HCT116 (cell line): Measurements from ENCODE around the gene SHISA2. TPM values are rescaled to one million over a fixed set of nuclear protein-coding genes. Genes with fewer than 3 reads are reported as not detected.

ENCODE experiments used
- ATAC-seq: fragments of 200-7000 bp; cut with Tn5 transposase; 2 replicates; pipeline ENCODE4 v1.9.1; 2020; ENCODE audit warnings: mild to moderate bottlenecking, moderate library complexity
- BruUV-seq: library from RNA; stranded (reverse); fragments of 400-500 nt; replicated peaks from 2 replicates; lab custom pipeline; 2021; lab: Mats Ljungman, UMichigan
- CTCF ChIA-PET: fragments of 300-600 bp; sonication (Branson Sonifier 250); formaldehyde crosslinking; loops from one replicate; lab custom pipeline; 2021; ENCODE audit warnings: antibody characterized with exemption; lab: Charles Lee
- POLR2A ChIA-PET: fragments of 300-600, 350-600 bp; sonication (Branson Sonifier 250); formaldehyde crosslinking; loops from one replicate; lab custom pipeline; 2021; ENCODE audit warnings: antibody characterized with exemption; lab: Charles Lee
- RAD21 ChIA-PET, 2 experiments: fragments of 300-600 bp; sonication (Branson Sonifier 250); formaldehyde crosslinking; loops; one replicate each; lab custom pipeline; 2023; ENCODE audit warnings: low total read pairs in 2 of 2; ENCODE audit not compliant: uncharacterized antibody in 2 of 2, unreplicated experiment in 2 of 2, low non-redundant PET in 1 of 2; lab: Charles Lee
- DNase-seq: peaks from one replicate; pipeline ENCODE4 v3.0.0-alpha.2; 2010; ENCODE audit warnings: low read depth, low spot score
- H2AFZ ChIP-seq: fragments of 200-600 bp; shearing (Covaris generic), sonication (generic); 2 replicates; pipeline ENCODE4 v1.6.1; 2017; ENCODE audit warnings: low read depth, mixed run types, mixed read lengths, antibody characterized with exemption, low read length; ENCODE audit not compliant: poor library complexity, severe bottlenecking
- H3K27ac ChIP-seq: 2 replicates; pipeline ENCODE4 v1.5.1; 2012; ENCODE audit warnings: low read depth, low read length
- H3K27me3 ChIP-seq: fragments of 200-600 bp; sonication (generic); 2 replicates; pipeline ENCODE4 v1.6.1; 2016; ENCODE audit warnings: mixed run types, low read length, mixed read lengths; ENCODE audit not compliant: insufficient read depth
- H3K36me3 ChIP-seq, 2 experiments: fragments of 200-500 bp in 1 of 2; fragments of 200-600 bp in 1 of 2; sonication (Bioruptor generic) in 1 of 2; sonication (generic) in 1 of 2; 2 replicates each; pipeline versions ENCODE4 v1.5.1 to v1.6.1; 2014 to 2016; ENCODE audit warnings: low read length in 2 of 2, inconsistent platforms in 1 of 2, mixed read lengths in 1 of 2, mixed run types in 1 of 2; ENCODE audit not compliant: insufficient read depth in 2 of 2, control insufficient read depth in 1 of 2
- H3K4me1 ChIP-seq, 2 experiments: fragments of 200-600 bp in 1 of 2; sonication (generic) in 1 of 2; 2 replicates each; pipeline versions ENCODE4 v1.5.1 to v1.6.1; 2012 to 2017; ENCODE audit warnings: low read length in 2 of 2, inconsistent platforms in 1 of 2, mild to moderate bottlenecking in 1 of 2, mixed read lengths in 1 of 2, mixed run types in 1 of 2, moderate library complexity in 1 of 2; ENCODE audit not compliant: insufficient read depth in 2 of 2, control insufficient read depth in 1 of 2
- H3K4me2 ChIP-seq: fragments of 200-600 bp; sonication (generic); 2 replicates; pipeline ENCODE4 v1.6.1; 2017; ENCODE audit warnings: mixed run types, low read length, mixed read lengths
- H3K4me3 ChIP-seq, 2 experiments: fragments of 200-600 bp in 1 of 2; sonication (generic) in 1 of 2; replicated peaks in 1 of 2; 2 replicates each; pipeline ENCODE4 v1.5.1; 2011 to 2016; ENCODE audit warnings: low read length in 2 of 2, control low read depth in 1 of 2, low read depth in 1 of 2, mild to moderate bottlenecking in 1 of 2, mixed read lengths in 1 of 2, mixed run types in 1 of 2
- H3K79me2 ChIP-seq: fragments of 200-600 bp; sonication (generic); 2 replicates; pipeline ENCODE4 v1.6.1; 2017; ENCODE audit warnings: mild to moderate bottlenecking, mixed run types, low read length, moderate library complexity, mixed read lengths; ENCODE audit not compliant: insufficient read depth
- H3K9ac ChIP-seq: fragments of 200-600 bp; sonication (generic); 2 replicates; pipeline ENCODE4 v1.6.1; 2016; ENCODE audit warnings: low read length, mixed read lengths
- H3K9me2 ChIP-seq: fragments of 200-600 bp; sonication (generic), shearing (Covaris generic); 2 replicates; pipeline ENCODE4 v1.6.1; 2017; ENCODE audit warnings: mixed run types, mild to moderate bottlenecking, moderate library complexity; ENCODE audit not compliant: insufficient read depth
- H3K9me3 ChIP-seq, 2 experiments: fragments of 200-500 bp in 1 of 2; fragments of 200-600 bp in 1 of 2; sonication (Bioruptor generic) in 1 of 2; sonication (generic) in 1 of 2; 2 replicates each; pipeline ENCODE4 v1.6.1; 2014 to 2017; ENCODE audit warnings: low read length in 2 of 2, mixed read lengths in 2 of 2, inconsistent platforms in 1 of 2, low read depth in 1 of 2, mild to moderate bottlenecking in 1 of 2, mixed run types in 1 of 2, moderate library complexity in 1 of 2; ENCODE audit not compliant: control insufficient read depth in 1 of 2, insufficient read depth in 1 of 2
- H4K20me1 ChIP-seq: fragments of 200-600 bp; sonication (generic), shearing (Covaris generic); 2 replicates; pipeline ENCODE4 v1.6.1; 2017; ENCODE audit warnings: mixed run types, mild to moderate bottlenecking, moderate library complexity; ENCODE audit not compliant: insufficient read depth
- CBX3 ChIP-seq: IDR thresholded peaks from 2 replicates; pipeline ENCODE4 v1.6.1; 2012; ENCODE audit warnings: low read depth
- CEBPB ChIP-seq: IDR thresholded peaks from 2 replicates; pipeline ENCODE4 v1.6.1; 2012; ENCODE audit warnings: low read depth
- EGR1 ChIP-seq: IDR thresholded peaks from 2 replicates; pipeline ENCODE4 v1.6.1; 2012; ENCODE audit warnings: low read depth
- ELF1 ChIP-seq: IDR thresholded peaks from 2 replicates; pipeline ENCODE4 v1.6.1; 2012; ENCODE audit warnings: low read depth, borderline replicate concordance
- EZH2 ChIP-seq: fragments of 200-600 bp; sonication (generic); IDR thresholded peaks from 2 replicates; pipeline ENCODE4 v1.6.1; 2017; ENCODE audit warnings: antibody characterized with exemption, mixed run types
- FOSL1 ChIP-seq: IDR thresholded peaks from 2 replicates; pipeline ENCODE4 v1.6.1; 2012; ENCODE audit warnings: low read depth
- JUND ChIP-seq: IDR thresholded peaks from 2 replicates; pipeline ENCODE4 v1.6.1; 2012
- POLR2A ChIP-seq: IDR thresholded peaks from 2 replicates; pipeline ENCODE4 v1.7.0; 2011; ENCODE audit warnings: borderline replicate concordance; ENCODE audit not compliant: insufficient read depth, insufficient read length; ENCODE audit errors: extremely low read depth
- POLR2AphosphoS5 ChIP-seq: IDR thresholded peaks from 2 replicates; pipeline ENCODE4 v1.6.1; 2011; ENCODE audit warnings: mild to moderate bottlenecking, low read depth, low read length, moderate library complexity
- RAD21 ChIP-seq: IDR thresholded peaks from 2 replicates; pipeline ENCODE4 v1.6.1; 2012; ENCODE audit warnings: low read depth, mild to moderate bottlenecking
- SP1 ChIP-seq: IDR thresholded peaks from 2 replicates; pipeline ENCODE4 v1.6.1; 2012; ENCODE audit warnings: low read depth
- SRF ChIP-seq: IDR thresholded peaks from 2 replicates; pipeline ENCODE4 v1.6.1; 2012; ENCODE audit warnings: low read depth
- ZFX ChIP-seq: fragments of 450-650 bp; IDR thresholded peaks from 2 replicates; pipeline ENCODE4 v1.6.1; 2017
- ZNF274 ChIP-seq: fragments of 200-500 bp; sonication (Bioruptor generic); IDR thresholded peaks from 2 replicates; pipeline ENCODE4 v1.6.1; 2014; ENCODE audit warnings: mild to moderate bottlenecking, low read depth, low read length, inconsistent platforms
- intact Hi-C: fragments of 100-400 bp; cut with micrococcal nuclease; formaldehyde crosslinking; loops from 2 replicates; pipeline ENCODE4 v1.10.0; 2022
- total RNA-seq: library from RNA; stranded (reverse); gene quantifications from one replicate; pipeline ENCODE4 v1.2.1, GENCODE V29; 2021; ENCODE audit not compliant: unreplicated experiment
- TF ChIP-seq, protein P1 (sequence below): IDR thresholded peaks from 2 replicates; pipeline ENCODE4 v1.6.1; 2012
- TF ChIP-seq, protein P2 (sequence below): IDR thresholded peaks from 2 replicates; pipeline ENCODE4 v1.6.1; 2012; ENCODE audit warnings: low read depth
- TF ChIP-seq, protein P3 (sequence below): IDR thresholded peaks from 2 replicates; pipeline ENCODE4 v1.6.1; 2011; ENCODE audit warnings: mild to moderate bottlenecking, low read length, moderate library complexity; ENCODE audit not compliant: insufficient replicate concordance; ENCODE audit errors: extremely low read depth
- TF ChIP-seq, protein P4 (sequence below): IDR thresholded peaks from 2 replicates; pipeline ENCODE4 v1.6.1; 2012

The SHISA2 gene
- total RNA-seq, 1 experiment from 2014 or later = not detected

DNA sequence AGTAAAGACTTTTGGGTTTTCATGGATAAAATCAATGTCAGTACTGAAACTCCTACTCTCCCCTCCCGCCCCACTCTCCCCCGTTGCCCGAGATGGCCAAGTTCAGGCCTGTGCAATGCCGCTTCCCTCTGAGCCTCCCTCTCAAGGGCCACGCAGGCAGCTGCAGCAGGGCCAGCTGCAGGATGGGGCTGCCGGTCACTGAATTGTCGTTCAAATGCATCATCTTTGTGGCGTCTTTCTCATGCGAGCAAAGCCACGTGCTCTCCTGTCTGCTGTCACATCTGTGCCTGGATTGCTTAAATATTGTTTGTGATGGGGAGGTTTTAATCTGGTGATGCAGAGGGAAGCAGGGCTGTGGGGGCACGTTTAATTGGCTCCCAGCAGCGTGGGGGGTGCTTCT is 26.6 kb downstream of the SHISA2 start:
- H3K4me1 ChIP-seq = no peaks in the 10 kb centered on the region
- H3K9ac ChIP-seq = no peak overlapping the region
- no peaks in the 10 kb centered on the region for H3K79me2 ChIP-seq
- intact Hi-C loops = no loop called here
- H3K4me2 ChIP-seq = no peak overlapping the region
- no peak overlapping the region for H2AFZ ChIP-seq
- ChIA-PET CTCF (no interaction called here), RAD21 (interaction anchor here in 1 of 2 experiments (0.7 kb wide), 1 partner anchor 58 kb away, joined by 3 read pairs; no protein-coding TSS in a partner anchor), POLR2A (no interaction called here)
- TF ChIP-seq CEBPB (no peak), RAD21 (no peak), SRF (no peak), CBX3 (no peak), ZFX (no peak), ZNF274 (no peak), POLR2AphosphoS5 (no peak), POLR2A (no peak), FOSL1 (no peak), ELF1 (no peak), SP1 (no peak), EZH2 (no peak), EGR1 (no peak), JUND (no peak)
- TF ChIP-seq, protein P1, sequence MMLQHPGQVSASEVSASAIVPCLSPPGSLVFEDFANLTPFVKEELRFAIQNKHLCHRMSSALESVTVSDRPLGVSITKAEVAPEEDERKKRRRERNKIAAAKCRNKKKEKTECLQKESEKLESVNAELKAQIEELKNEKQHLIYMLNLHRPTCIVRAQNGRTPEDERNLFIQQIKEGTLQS = no peak
- TF ChIP-seq, protein P2, sequence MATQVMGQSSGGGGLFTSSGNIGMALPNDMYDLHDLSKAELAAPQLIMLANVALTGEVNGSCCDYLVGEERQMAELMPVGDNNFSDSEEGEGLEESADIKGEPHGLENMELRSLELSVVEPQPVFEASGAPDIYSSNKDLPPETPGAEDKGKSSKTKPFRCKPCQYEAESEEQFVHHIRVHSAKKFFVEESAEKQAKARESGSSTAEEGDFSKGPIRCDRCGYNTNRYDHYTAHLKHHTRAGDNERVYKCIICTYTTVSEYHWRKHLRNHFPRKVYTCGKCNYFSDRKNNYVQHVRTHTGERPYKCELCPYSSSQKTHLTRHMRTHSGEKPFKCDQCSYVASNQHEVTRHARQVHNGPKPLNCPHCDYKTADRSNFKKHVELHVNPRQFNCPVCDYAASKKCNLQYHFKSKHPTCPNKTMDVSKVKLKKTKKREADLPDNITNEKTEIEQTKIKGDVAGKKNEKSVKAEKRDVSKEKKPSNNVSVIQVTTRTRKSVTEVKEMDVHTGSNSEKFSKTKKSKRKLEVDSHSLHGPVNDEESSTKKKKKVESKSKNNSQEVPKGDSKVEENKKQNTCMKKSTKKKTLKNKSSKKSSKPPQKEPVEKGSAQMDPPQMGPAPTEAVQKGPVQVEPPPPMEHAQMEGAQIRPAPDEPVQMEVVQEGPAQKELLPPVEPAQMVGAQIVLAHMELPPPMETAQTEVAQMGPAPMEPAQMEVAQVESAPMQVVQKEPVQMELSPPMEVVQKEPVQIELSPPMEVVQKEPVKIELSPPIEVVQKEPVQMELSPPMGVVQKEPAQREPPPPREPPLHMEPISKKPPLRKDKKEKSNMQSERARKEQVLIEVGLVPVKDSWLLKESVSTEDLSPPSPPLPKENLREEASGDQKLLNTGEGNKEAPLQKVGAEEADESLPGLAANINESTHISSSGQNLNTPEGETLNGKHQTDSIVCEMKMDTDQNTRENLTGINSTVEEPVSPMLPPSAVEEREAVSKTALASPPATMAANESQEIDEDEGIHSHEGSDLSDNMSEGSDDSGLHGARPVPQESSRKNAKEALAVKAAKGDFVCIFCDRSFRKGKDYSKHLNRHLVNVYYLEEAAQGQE = no peak
- TF ChIP-seq, protein P3, sequence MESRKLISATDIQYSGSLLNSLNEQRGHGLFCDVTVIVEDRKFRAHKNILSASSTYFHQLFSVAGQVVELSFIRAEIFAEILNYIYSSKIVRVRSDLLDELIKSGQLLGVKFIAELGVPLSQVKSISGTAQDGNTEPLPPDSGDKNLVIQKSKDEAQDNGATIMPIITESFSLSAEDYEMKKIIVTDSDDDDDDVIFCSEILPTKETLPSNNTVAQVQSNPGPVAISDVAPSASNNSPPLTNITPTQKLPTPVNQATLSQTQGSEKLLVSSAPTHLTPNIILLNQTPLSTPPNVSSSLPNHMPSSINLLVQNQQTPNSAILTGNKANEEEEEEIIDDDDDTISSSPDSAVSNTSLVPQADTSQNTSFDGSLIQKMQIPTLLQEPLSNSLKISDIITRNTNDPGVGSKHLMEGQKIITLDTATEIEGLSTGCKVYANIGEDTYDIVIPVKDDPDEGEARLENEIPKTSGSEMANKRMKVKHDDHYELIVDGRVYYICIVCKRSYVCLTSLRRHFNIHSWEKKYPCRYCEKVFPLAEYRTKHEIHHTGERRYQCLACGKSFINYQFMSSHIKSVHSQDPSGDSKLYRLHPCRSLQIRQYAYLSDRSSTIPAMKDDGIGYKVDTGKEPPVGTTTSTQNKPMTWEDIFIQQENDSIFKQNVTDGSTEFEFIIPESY = no peak
- TF ChIP-seq, protein P4, sequence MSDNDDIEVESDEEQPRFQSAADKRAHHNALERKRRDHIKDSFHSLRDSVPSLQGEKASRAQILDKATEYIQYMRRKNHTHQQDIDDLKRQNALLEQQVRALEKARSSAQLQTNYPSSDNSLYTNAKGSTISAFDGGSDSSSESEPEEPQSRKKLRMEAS = no peak
- no peak overlapping the region for H3K4me3 ChIP-seq
- H3K9me3 ChIP-seq = no peaks in the 10 kb centered on the region
- ATAC-seq = no peak
- DNase-seq = no peak
- peaks cover 27% of the 10 kb centered on the region for H3K27me3 ChIP-seq
- no peaks in the 10 kb centered on the region for H4K20me1 ChIP-seq
- no peak overlapping the region for H3K27ac ChIP-seq
- H3K36me3 ChIP-seq = no peaks in the 10 kb centered on the region
- no TSS peak for BruUV-seq
- H3K9me2 ChIP-seq = no peaks in the 10 kb centered on the region
